Activated T-helper 17 cell treated with anti-CD3 and anti-CD28 coated beads, Interleukin-2, amount 50 U/mL, for 72 hours (primary cell): Measurements from ENCODE around the gene TNK1. TPM values are rescaled to one million over a fixed set of nuclear protein-coding genes. Genes with fewer than 3 reads are reported as not detected.

ENCODE experiments used
- ATAC-seq: fragments of 150-1000 bp; cut with Tn5 transposase; replicated peaks from 2 replicates; pipeline ENCODE4 v1.10.0; 2021; ENCODE audit warnings: mild to moderate bottlenecking, moderate library complexity
- H3K27ac Mint-ChIP-seq: one replicate; pipeline ENCODE4 v1.8.0; 2022; ENCODE audit warnings: mixed read lengths
- H3K27me3 Mint-ChIP-seq: one replicate; pipeline ENCODE4 v1.8.0; 2022; ENCODE audit warnings: mixed read lengths
- H3K36me3 Mint-ChIP-seq: one replicate; pipeline ENCODE4 v1.8.0; 2022; ENCODE audit warnings: low read depth, mild to moderate bottlenecking, mixed read lengths
- H3K4me1 Mint-ChIP-seq: one replicate; pipeline ENCODE4 v1.8.0; 2022; ENCODE audit warnings: mixed read lengths
- H3K4me3 Mint-ChIP-seq: one replicate; pipeline ENCODE4 v1.8.0; 2022; ENCODE audit warnings: mild to moderate bottlenecking, mixed read lengths
- H3K9me3 Mint-ChIP-seq: one replicate; pipeline ENCODE4 v1.8.0; 2022; ENCODE audit warnings: mixed read lengths
- total RNA-seq, 2 donors: library from RNA; stranded (reverse); gene quantifications; one replicate each; pipeline ENCODE4 v1.2.3, GENCODE V29; 2022

Gene TNK1
- total RNA-seq, 2 donors from 2014 or later, result 2.9 to 4.8 TPM

DNA sequence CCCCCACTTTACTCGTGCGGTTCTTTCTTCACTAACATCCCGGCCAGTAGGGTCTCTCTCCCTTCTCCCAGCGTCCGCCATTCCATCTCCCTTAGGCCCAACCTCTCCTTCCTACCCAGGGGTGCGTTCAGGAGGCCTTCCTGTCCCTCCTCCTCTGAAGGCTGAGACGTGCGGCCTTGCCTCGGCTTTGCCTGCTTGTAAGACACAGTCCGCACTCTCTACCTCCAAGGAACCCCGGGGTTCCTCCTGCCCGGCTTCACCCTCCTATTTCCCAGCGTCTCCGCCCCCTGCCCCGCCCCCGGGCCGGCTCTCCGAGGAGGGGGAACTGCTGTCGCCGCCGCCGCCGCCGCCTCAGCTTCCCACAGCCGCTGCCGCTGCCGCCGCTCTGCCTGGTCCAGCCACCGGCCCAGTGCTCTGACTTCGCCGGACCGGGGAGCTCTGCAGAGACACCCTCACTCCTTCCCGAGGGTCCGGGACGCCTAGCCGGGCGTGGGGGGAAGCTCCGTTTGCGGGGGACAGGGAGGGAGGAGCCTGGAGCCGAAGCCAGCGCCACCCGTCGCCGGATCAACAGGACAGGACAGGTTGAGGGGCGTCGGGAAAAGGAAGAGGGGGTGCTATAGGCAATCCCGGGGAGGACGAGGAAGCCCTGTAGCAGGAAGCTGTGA lies 57.2 kb downstream of the TNK1 start:
- H3K4me3 Mint-ChIP-seq, result peak overlapping the region; percentile 95
- ATAC-seq, result no peak
- peaks cover 47% of the 10 kb centered on the region for H3K36me3 Mint-ChIP-seq
- no peaks in the 10 kb centered on the region for H3K9me3 Mint-ChIP-seq
- H3K27me3 Mint-ChIP-seq, result peaks cover 22% of the 10 kb centered on the region
- peak overlapping the region; percentile 78 for H3K27ac Mint-ChIP-seq
- peaks cover 18% of the 10 kb centered on the region for H3K4me1 Mint-ChIP-seq

DNA sequence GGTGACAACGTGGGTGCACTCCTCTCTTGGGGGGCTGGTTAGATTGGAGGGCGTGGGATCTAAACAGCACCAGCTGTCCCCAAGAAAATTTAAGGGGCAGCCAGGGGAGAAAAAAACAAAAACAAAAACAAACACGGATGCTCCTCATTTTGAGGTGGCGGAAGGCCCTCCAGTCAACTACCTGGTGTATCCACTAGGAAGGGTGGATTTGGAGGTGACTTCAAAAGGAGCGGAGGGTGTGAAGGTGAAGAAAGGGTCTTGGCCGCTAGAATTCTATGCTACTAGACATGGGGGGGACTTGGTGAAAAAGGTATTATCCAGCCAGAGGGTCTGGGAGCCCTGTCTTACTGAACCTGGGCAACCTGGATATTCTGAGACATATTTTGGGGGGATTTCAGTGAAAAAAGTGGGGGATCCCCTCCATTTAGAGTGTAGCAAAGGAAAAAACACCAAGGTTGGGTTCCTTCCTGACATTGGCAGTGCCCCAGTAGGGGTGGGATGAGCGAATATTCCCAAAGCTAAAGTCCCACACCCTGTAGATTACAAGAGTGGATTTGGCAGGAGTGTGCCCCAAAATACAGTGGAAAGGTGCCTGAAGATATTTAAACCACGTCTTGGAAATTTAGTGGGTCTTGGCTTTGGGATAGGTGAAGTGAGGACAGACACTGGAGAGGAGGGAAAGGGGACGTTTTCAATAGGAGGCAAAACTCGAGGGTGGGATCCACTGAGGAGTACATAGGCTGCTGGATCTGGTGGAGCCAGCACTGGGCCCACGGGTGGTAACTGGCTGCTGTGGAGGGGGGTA lies 58.0 kb downstream of the TNK1 start:
- H3K27me3 Mint-ChIP-seq, result peaks cover 30% of the 10 kb centered on the region
- H3K4me1 Mint-ChIP-seq, result peaks cover 18% of the 10 kb centered on the region
- H3K4me3 Mint-ChIP-seq, result peak overlapping the region; percentile 95
- no peaks in the 10 kb centered on the region for H3K9me3 Mint-ChIP-seq
- peak overlapping the region; percentile 78 for H3K27ac Mint-ChIP-seq
- ATAC-seq, result no peak
- peaks cover 47% of the 10 kb centered on the region for H3K36me3 Mint-ChIP-seq

Other genes with a start within 250 kb of the TNK1 start
- gene ASGR1, start 201.7 kb upstream of the TNK1 start, total RNA-seq, result 1 to 10 TPM in 1 of 2 donors, under 1 TPM in 1; 0.67 to 4.5 TPM
- 10 to 100 TPM in 1 of 2 donors, 1 to 10 TPM in 1; 5.9 to 19.4 TPM for gene DLG4, start 161.3 kb upstream of the TNK1 start, total RNA-seq
- gene ACADVL, start 161.2 kb upstream of the TNK1 start, total RNA-seq, result 100 to 1,000 TPM; 495 to 517 TPM
- gene DVL2, start 146.6 kb upstream of the TNK1 start, total RNA-seq, result 10 to 100 TPM; 49.1 to 77.5 TPM
- gene PHF23, start 141.6 kb upstream of the TNK1 start, total RNA-seq, result 10 to 100 TPM; 43.5 to 52.3 TPM
- 100 to 1,000 TPM; 190 to 239 TPM for gene GABARAP, start 138.6 kb upstream of the TNK1 start, total RNA-seq
- 100 to 1,000 TPM; 152 to 209 TPM for gene CTDNEP1, start 129.4 kb upstream of the TNK1 start, total RNA-seq
- 10 to 100 TPM; 43.7 to 72.0 TPM for gene ELP5, start 128.9 kb upstream of the TNK1 start, total RNA-seq
- gene CLDN7, start 118.6 kb upstream of the TNK1 start, total RNA-seq, result 1 to 10 TPM in 1 of 2 donors, under 1 TPM in 1; 0.52 to 1.0 TPM
- not detected for gene SLC2A4, start 99.4 kb upstream of the TNK1 start, total RNA-seq
- gene YBX2, start 86.5 kb upstream of the TNK1 start, total RNA-seq, result under 1 TPM; 0.15 to 0.26 TPM
- gene EIF5A, start 73.5 kb upstream of the TNK1 start, total RNA-seq, result 100 to 1,000 TPM; 429 to 978 TPM
- gene GPS2, start 65.7 kb upstream of the TNK1 start, total RNA-seq, result 10 to 100 TPM; 38.3 to 65.6 TPM
- 10 to 100 TPM; 22.9 to 33.0 TPM for gene NEURL4, start 51.8 kb upstream of the TNK1 start, total RNA-seq
- gene ACAP1, start 44.6 kb upstream of the TNK1 start, total RNA-seq, result 100 to 1,000 TPM; 527 to 774 TPM
- gene KCTD11, start 28.9 kb upstream of the TNK1 start, total RNA-seq, result 10 to 100 TPM; 14.0 to 96.8 TPM
- gene TMEM95, start 25.9 kb upstream of the TNK1 start, total RNA-seq, result 1 to 10 TPM in 1 of 2 donors, under 1 TPM in 1; 0.22 to 1.1 TPM
- 10 to 100 TPM; 62.8 to 94.4 TPM for gene PLSCR3, start 13.4 kb downstream of the TNK1 start, total RNA-seq
- gene TMEM256, start 23.0 kb downstream of the TNK1 start, total RNA-seq, result 10 to 100 TPM; 64.1 to 69.7 TPM
- 10 to 100 TPM in 1 of 2 donors, 1 to 10 TPM in 1; 4.5 to 21.7 TPM for gene NLGN2, start 26.8 kb downstream of the TNK1 start, total RNA-seq
- gene SPEM1, start 39.2 kb downstream of the TNK1 start, total RNA-seq, result not detected
- gene SPEM2, start 44.5 kb downstream of the TNK1 start, total RNA-seq, result not detected
- gene SPEM3, start 47.8 kb downstream of the TNK1 start, total RNA-seq, result not detected
- 10 to 100 TPM; 17.7 to 18.0 TPM for gene TMEM102, start 54.3 kb downstream of the TNK1 start, total RNA-seq
- 10 to 100 TPM in 1 of 2 donors, 1 to 10 TPM in 1; 4.4 to 16.9 TPM for gene FGF11, start 58.4 kb downstream of the TNK1 start, total RNA-seq
- gene CHRNB1, start 64.0 kb downstream of the TNK1 start, total RNA-seq, result 10 to 100 TPM; 10.9 to 13.0 TPM
- 10 to 100 TPM; 18.9 to 27.5 TPM for gene ZBTB4, start 98.5 kb downstream of the TNK1 start, total RNA-seq
- not detected for gene SLC35G6, start 100.4 kb downstream of the TNK1 start, total RNA-seq
- 100 to 1,000 TPM; 256 to 308 TPM for gene POLR2A, start 103.3 kb downstream of the TNK1 start, total RNA-seq
- 10 to 100 TPM; 27.4 to 44.2 TPM for gene TNFSF12, start 168.0 kb downstream of the TNK1 start, total RNA-seq
- gene TNFSF13, start 177.7 kb downstream of the TNK1 start, total RNA-seq, result 1 to 10 TPM; 1.5 to 1.9 TPM
- 10 to 100 TPM; 28.9 to 59.3 TPM for gene SENP3, start 180.8 kb downstream of the TNK1 start, total RNA-seq
- gene CD68, start 198.5 kb downstream of the TNK1 start, total RNA-seq, result 10 to 100 TPM; 17.5 to 51.8 TPM
- 10 to 100 TPM; 58.3 to 96.4 TPM for gene MPDU1, start 202.8 kb downstream of the TNK1 start, total RNA-seq
- under 1 TPM in 1 of 2 donors, not detected in 1; 0.90 TPM for gene SOX15, start 209.0 kb downstream of the TNK1 start, total RNA-seq
- 10 to 100 TPM; 34.4 to 37.0 TPM for gene FXR2, start 233.8 kb downstream of the TNK1 start, total RNA-seq
- gene SAT2, start 246.7 kb downstream of the TNK1 start, total RNA-seq, result 10 to 100 TPM; 25.5 to 62.7 TPM
- gene SHBG, start 249.0 kb downstream of the TNK1 start, total RNA-seq, result under 1 TPM in 1 of 2 donors, not detected in 1; 0.71 TPM